ENCODE measurements around the gene DPYD.

The DPYD gene

DNA sequence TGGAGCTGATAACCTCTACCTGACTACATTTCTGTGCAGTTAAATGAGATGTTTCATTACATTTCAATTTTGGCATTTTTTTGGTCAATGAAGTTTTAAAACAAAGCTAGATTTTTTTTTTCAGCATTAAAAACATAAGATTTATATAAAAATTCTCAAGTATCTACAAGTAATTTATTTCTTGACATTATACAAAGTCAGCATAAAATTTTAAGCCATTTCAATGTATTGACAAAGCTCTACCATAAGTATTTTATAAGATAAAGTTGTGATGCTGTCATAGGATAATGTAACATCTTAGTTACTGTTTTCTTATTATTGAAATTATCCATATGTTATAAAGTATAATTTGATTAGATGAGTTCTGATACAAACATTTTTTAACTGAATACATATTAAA lies 847.7 kb downstream of the DPYD start:
- DNase-seq = no peak

DNA sequence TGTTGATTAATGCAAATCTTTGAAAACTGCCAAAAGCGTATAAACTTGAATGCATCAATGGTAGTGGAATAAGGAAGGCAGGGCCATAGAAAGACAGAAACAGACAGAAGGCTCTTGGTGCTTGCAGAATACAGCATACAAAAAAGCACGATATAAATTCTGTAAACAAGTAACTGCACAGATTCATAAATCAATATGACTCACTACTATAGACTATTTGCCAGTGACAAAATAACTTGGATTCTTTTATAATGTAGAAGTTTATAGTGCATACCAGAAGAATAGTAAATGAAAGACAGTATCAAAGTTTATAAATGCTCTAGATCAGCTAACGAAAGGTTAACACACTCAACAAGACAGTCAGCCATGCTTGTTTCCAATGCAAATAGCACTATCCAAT lies 849.7 kb downstream of the DPYD start:
- no peak for DNase-seq

DNA sequence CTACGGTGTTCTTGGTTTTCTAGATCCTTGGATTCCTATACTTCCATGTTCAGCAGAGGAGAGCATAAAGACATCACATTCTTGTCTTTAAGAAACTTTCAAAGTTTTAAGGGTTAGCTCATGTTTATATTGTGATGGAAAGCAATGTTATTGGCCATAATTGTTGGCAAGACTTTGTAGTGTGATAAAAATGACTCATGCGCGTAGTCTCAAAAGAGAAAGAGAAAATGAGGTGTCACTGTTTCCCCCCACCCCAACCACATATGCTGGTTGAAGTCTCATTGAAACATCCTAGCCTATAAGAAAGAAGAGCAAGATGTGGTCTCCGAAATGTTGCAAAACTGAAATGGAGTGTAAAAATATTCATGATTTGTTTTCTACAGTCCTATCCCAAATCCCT lies 850.5 kb downstream of the DPYD start:
- no peak for DNase-seq

DNA sequence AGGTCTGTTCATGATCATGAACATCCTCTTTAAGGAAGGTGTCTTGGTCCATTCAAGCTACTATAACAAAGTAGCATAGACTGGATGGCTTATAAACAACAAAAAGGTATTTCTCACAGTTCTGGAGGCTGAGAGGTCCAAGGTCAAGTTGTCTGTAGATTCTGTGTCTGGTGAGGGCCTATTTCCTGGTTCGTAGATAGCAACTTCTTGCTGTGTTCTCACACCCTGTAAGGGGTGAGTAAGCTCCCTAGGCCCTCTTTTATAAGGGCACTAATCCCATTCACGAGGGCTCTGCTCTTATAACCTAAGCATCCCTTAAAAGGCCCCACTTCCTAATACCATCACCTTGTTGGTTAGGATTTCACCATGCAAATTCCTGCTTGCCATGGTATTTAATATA lies 851.5 kb downstream of the DPYD start:
- DNase-seq = no peak

DNA sequence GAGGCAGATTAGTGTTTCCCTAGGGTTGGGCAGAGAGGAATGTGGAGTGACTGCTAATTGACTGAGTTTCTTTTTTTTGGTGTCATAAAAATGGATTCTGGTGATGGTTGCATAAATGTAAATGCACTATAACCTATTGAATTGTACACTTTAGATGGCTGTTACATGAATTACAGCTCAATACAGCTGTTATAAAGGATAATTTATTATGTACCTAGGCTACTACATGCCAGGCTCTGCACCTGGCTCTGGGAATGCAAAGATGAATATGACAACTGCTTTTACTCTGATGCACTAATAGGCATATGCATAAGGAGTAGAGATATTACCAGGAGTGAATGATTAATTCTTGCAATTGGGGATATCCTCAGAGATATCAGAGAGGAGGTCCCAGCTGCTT lies 854.0 kb downstream of the DPYD start:
- DNase-seq = no peak

DNA sequence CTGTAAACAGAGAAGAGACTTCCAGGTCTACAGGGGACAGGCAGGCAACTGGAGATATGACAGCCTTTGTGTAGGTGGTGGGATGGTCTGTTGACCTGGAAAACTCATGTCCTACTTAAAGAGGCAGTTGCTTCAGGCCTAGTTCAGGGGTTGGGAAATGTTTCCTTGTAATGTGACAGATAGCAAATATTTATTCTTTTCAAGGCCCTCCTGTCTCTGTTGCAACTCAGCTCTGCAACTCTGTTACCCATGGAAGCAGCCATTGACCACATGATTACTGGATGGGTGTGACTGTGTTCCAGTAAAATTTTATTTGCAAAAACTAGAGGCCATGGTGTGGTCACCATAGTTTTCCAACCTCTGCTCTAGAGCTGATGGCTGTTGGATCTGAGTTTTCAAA lies 857.3 kb downstream of the DPYD start:
- no peak for DNase-seq

DNA sequence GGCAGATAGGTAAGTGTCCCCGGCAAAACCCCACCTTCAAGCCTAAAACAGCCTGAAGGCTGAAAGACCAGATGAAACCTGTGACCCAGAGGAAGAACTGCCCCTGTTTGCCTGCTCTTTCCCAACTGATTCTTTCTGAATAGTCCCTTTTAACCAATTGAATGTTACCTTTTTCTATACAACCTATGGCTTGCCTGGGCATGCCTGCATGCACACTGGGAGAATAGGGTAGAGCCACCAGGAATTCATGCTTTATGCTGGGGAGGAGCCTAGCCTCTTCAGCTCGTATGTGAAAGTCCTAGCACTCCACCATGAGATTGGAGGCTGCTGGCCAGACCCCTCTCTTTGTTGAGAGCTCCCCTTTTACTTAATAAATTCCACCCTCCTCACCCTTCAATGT lies 859.2 kb downstream of the DPYD start:
- no peak for DNase-seq

DNA sequence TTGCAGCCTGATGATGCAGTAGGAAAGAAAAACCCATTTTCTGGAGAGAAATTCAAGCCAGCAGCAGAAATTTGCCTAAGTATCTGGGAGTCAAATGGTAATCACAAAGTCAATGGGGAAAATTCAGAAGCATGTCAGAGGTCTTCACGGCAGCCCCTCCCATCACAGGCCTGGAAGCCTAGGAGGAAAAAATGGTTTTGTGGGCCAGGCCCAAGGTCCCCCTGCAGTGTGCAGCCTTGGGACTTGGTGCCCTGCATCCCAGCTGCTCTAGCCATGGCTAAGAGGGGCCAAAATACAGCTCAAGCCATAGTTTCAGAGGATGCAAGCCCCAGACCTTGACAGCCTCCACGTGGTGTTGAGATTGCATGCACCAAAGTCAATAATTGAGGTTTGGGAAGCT lies 864.4 kb downstream of the DPYD start:
- no peak for DNase-seq

DNA sequence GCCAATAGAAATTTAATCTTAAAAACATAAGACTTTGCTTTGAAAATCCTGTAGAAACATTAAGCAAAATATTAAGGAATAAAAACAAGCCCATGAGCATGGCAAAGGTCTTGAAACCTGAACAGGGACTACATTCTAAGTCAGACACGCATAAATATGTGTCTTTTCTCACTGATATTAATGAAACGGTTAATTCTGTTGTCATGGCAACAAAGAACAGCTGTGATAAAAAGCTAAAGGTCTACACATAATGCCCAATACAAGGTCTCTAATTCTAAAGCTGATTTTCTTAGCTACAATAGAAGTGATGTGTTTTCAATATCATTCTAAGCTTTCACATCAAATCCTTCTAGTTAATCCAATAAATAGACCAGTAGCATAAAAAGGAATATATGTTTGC lies 867.6 kb downstream of the DPYD start:
- DNase-seq = no peak

DNA sequence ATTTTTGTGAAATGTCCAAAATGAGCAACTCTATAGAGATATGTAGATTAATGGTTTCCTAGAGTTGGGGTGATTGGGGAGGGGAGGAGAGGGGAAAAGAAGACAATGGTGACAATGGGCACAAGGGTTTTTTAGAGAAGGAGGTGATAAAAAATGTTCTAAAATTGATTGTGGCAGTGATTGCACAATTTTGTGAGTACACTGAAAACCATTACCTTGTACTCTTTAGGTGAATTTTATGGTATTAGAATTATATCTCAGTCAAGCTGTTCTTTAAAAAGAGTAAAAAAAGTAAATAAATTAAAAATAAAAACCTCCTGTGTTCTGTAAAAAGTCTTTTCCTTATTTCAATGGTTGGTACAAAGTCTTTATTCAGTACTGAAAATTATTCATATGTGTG lies 869.0 kb downstream of the DPYD start:
- DNase-seq = no peak

DNA sequence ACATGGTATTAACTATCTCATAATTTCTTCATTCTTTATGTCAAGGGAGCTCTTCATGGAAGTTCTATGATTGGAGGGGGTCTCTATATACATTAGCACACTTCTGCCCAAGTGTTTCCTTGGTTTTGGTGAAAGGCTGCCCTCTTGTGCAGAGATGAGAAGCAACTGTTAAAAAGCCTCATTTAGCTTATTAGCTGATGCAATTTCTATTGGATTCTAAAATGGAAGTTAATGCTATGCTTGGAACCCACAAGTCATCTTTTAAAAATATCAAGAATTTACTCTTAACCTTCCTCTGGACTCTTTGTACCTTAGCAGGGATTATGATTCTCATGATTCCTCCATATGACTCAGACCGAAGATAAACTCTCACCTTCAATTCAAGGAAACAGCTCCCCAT lies 870.3 kb downstream of the DPYD start:
- no peak for DNase-seq

DNA sequence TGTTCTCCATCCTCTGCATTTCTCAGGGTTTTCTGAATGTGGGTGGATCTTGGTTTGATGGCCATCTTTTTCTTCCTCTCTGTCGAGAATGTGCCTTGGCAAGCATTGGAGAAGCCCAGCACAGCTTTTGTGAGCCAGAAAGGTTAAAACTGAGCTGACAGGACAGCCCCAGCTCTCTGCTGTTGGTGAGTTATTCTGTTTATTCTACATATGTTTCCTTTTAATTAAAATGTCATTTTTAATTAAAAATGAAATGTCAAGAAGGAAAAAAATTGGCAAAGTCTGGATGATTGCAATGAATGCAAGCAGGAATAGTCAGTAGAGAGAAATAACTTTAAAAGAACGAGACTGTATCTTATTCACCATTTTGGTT lies 873.4 kb downstream of the DPYD start:
- DNase-seq = no peak

DNA sequence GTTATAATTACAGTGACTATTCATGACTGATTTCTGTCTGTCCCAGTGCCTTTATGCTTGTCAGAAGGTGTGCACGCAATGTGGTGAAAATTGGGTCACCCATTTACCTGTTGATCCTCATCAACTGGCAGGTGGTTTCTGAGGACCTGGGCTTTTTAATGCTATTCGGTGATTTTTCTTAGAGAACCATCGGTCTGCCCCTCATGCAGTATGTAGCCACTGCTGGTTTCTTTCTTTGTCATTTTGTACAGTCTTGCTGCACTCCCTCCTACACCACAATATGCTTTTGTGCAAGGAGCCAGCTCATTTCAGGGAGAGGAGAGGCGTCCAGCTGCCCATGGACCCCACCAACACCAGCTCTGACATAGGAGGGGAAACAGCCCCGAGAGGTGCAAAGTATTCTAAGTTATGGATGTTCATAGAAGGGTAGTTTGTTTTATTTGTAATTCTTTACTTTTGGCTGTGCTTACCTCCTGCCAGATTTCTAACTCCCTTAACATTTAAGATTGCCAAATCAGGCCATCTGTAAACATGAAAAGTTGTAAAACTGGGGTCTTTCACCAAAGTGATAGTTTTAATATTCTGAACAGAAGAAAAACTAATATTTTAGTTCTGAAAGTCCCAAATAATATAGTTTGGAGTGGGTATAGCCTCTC lies 873.9 kb downstream of the DPYD start:
- no peak for DNase-seq

DNA sequence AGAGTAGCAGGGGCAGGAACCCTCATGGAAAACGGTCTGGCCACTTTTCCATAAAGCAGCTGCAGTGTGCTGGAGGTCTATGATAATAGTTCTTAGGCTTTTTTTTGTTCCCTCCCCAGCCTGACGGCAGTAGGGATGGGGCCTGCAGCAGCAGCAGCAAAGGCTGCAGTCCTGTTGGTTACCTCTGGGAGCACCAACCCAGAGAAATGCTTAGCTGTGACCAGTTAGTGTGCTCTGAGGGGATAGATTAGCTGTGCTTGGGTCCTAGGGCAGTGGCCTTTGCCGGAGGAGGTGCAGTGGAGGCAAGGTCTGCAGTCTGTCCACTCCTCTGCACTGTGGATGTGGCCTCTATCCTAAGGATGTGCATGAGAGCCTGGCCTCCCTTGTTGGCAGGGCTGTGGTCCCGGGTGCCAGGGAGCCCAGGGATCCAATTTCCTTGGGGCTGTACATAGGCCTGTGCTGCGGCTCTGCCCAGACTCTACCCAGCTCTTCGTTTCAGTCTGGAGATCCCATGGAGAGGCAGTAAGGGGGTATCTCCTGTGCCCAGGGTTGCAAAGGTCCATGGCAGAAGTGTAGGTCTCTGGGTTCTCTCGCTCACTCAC lies 876.6 kb downstream of the DPYD start:
- no peak for DNase-seq

DNA sequence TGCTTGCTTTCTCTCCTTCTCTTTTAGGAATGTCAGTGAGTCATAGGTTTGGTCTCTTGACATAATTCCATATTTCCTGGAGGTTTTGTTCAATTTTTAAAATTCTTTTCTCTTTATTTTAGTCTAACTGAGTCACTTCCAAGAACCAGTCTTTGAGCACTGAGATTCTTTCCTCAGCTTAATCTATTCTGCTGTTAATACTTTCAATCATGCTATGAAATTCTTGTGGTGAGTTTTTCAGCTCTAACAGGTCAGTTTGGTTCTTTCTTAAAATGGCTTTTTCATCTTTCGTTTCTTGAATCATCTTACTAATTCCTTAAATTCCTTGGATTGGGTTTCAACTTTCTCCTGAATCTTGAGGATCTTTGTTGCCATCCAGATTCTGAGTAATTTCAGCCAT lies 878.3 kb downstream of the DPYD start:
- DNase-seq = no peak

DNA sequence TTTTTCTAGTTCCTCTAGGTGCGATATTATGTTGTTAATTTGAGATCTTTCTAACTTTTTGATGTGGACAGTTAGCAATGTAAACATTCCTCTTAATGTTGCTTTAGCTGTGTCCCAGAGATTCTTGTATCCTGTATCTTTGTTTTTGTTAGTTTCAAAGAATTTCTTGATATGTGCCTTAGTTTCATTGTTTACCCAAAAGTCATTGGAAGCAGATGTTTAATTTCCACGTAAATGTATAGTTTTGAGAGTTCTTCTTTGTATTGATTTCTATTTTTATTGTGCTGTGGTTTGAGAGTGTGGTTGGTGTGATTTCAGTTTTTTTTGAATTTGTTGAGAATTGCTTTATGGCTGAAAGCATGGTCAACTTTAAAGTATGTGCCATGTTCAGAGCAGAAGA lies 879.8 kb downstream of the DPYD start:
- no peak for DNase-seq

DNA sequence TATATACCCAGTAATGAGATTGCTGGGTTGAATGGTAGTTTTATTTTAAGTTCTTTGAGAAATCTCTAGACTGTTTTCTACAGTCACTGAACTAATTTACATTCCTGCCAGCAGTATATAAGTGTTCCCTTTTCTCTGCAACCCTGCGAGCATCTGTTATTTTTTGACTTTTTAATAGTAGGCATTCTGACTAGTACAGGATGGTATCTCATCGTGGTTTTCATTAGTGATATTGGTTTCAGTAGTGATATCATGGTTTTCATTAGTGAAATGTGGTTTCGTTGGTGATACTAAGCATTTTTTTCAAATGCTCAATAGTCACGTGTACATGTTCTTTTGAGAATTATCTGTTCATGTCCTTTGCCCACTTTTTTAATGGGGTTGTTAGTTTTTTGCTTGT lies 882.4 kb downstream of the DPYD start:
- DNase-seq = no peak

DNA sequence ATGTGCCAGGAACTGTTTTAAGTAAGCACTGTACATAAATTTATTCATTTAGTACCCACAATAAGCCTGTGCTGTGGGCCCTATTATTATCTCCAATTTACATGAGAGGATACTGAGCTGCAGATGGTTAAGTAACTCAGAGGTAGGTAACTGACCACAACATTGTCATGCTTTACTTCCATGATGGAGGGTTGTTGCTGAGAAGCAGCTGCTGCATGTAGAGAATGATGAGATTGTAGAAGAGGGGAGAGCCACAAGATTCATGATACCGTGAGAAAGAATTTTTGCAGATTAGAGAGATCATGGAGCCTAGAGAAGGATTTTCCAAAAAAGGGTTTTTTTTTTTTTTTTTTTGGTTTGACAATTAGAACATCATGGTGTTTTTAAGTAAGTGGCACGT lies 886.2 kb downstream of the DPYD start:
- no peak for DNase-seq

DNA sequence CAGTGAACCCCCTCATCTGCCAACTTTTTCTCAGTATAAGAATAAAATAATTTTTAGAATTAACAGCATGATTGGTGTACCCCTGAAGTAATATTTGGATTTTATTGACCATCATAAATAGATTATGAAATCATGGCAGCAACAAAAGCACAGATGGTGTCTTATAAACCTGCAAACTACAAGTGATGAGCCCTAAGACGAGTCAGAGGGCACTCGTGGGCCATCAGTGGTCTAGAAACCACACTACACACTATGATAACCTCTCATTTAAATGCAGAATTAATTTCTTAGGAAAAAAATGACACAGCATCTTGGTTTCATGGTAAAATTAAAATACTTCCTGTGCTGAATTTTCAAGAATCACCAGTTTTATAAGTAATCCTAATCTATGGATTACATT lies 886.9 kb downstream of the DPYD start:
- DNase-seq = no peak

All from activated CD4-positive, alpha-beta T cell treated with anti-CD3 and anti-CD28 coated beads for 4 hours (primary cell).